ENCODE data around the gene COL26A1.

- no peak for TF ChIP-seq CTCF (IDR thresholded peaks at IDR 0.05)
- no peak for TF ChIP-seq POLR2A (IDR thresholded peaks at IDR 0.05)
Observed at GRCh38 chr7:101599787-101600186, 237.1 kb downstream of the COL26A1 start.
